ENCODE measurements around the gene PNPLA3.
A peak's percentile ranks its signal among the peaks of the same experiment; 100 is the strongest.

PNPLA3 gene

GRCh38 chr22:43945632-43946383 is 22.2 kb downstream of the PNPLA3 start:
- TF ChIP-seq TAF1 (IDR thresholded peaks at IDR 0.05; ENCODE audit: borderline replicate concordance, insufficient read depth, low read length) (no peak), FOXP2 (optimal IDR thresholded peaks at IDR 0.05; ENCODE audit: borderline replicate concordance, extremely low read depth, extremely low read length, insufficient read depth) (peak; percentile 53)

- TF ChIP-seq REST (IDR thresholded peaks at IDR 0.05; ENCODE audit: insufficient read depth in 1 of 2, low read depth in 2 of 2, low read length in 2 of 2) = no peak
- no peak for TF ChIP-seq POLR2AphosphoS5 (IDR thresholded peaks at IDR 0.05; ENCODE audit: low read depth, low read length)
- TF ChIP-seq FOXP2 (optimal IDR thresholded peaks at IDR 0.05; ENCODE audit: borderline replicate concordance, extremely low read depth, extremely low read length, insufficient read depth) = no peak
- no peak for TF ChIP-seq TAF1 (IDR thresholded peaks at IDR 0.05; ENCODE audit: borderline replicate concordance, insufficient read depth, low read length)
- no peak for TF ChIP-seq SIN3A (IDR thresholded peaks at IDR 0.05; ENCODE audit: borderline replicate concordance, insufficient read depth, low read length)
Measured at GRCh38 chr22:43946384-43946667, 22.7 kb downstream of the PNPLA3 start.

GRCh38 chr22:43948836-43949406 is 25.3 kb downstream of the PNPLA3 start:
- TF ChIP-seq SIN3A (IDR thresholded peaks at IDR 0.05; ENCODE audit: borderline replicate concordance, insufficient read depth, low read length) = no peak
- TF ChIP-seq POLR2AphosphoS5 (IDR thresholded peaks at IDR 0.05; ENCODE audit: low read depth, low read length) = no peak
- no peak for TF ChIP-seq TAF1 (IDR thresholded peaks at IDR 0.05; ENCODE audit: borderline replicate concordance, insufficient read depth, low read length)
- no peak for TF ChIP-seq FOXP2 (optimal IDR thresholded peaks at IDR 0.05; ENCODE audit: borderline replicate concordance, extremely low read depth, extremely low read length, insufficient read depth)
- no peak for TF ChIP-seq REST (IDR thresholded peaks at IDR 0.05; ENCODE audit: insufficient read depth in 1 of 2, low read depth in 2 of 2, low read length in 2 of 2)

- TF ChIP-seq POLR2AphosphoS5 (IDR thresholded peaks at IDR 0.05; ENCODE audit: low read depth, low read length) (no peak), FOXP2 (optimal IDR thresholded peaks at IDR 0.05; ENCODE audit: borderline replicate concordance, extremely low read depth, extremely low read length, insufficient read depth) (no peak), SIN3A (IDR thresholded peaks at IDR 0.05; ENCODE audit: borderline replicate concordance, insufficient read depth, low read length) (no peak), REST (IDR thresholded peaks at IDR 0.05; ENCODE audit: insufficient read depth in 1 of 2, low read depth in 2 of 2, low read length in 2 of 2) (no peak), TAF1 (IDR thresholded peaks at IDR 0.05; ENCODE audit: borderline replicate concordance, insufficient read depth, low read length) (no peak)
Measured at GRCh38 chr22:43951391-43951790, 27.8 kb downstream of the PNPLA3 start.

DNA sequence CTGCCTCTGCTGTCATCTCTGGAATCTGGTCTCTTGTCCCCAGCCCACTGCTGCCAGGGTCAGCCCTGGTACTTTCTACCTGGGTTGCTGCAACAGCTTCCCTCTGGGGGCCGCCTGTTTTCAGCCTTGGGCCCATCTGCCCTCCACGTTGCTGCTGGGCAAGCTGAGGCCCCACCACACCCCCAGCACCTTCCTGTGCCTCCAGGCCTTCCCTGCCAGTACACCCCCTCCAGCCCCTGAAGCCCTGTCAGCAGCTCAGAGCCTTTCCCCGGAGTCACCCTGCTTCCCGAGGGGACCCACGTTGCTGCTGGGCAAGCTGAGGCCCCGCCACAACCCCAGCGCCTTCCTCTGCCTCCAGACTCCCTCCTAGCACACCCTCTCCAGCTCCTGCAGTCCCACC is 28.4 kb downstream of the PNPLA3 start:
- TF ChIP-seq TAF1 (IDR thresholded peaks at IDR 0.05; ENCODE audit: borderline replicate concordance, insufficient read depth, low read length) (no peak), POLR2AphosphoS5 (IDR thresholded peaks at IDR 0.05; ENCODE audit: low read depth, low read length) (no peak), FOXP2 (optimal IDR thresholded peaks at IDR 0.05; ENCODE audit: borderline replicate concordance, extremely low read depth, extremely low read length, insufficient read depth) (no peak), SIN3A (IDR thresholded peaks at IDR 0.05; ENCODE audit: borderline replicate concordance, insufficient read depth, low read length) (no peak), REST (IDR thresholded peaks at IDR 0.05; ENCODE audit: insufficient read depth in 1 of 2, low read depth in 2 of 2, low read length in 2 of 2) (no peak)

Measured in PFSK-1 (cell line).